ENCODE data around the gene RETNLB.

The RETNLB gene

DNA sequence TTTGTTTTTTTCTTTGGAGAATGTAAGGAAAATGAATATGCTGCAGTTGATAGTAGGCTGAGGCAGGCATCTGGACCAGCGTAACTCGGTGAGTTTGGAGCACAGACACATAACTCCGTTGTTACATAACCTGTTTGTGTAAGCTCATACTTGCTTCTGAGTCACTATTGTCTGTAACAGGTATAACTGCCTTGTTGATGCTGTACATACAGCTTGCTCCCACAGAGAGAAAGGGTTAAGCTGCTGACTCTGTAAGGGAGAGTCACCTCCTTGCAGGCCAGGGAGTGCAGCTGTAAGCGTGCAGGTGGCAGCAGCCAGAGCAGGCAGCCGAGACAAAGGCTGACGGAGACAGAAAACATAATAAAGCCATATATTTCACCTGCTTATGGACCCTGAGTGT is 20.4 kb downstream of the RETNLB start:
- H2BK15ac ChIP-seq (ENCODE audit: low read depth, poor library complexity, severe bottlenecking), result no peak overlapping the region
- H4K8ac ChIP-seq (ENCODE audit: low read length), result no peak overlapping the region
- WGBS, result 95% methylated on average over 5 of the region's 6 CpGs

DNA sequence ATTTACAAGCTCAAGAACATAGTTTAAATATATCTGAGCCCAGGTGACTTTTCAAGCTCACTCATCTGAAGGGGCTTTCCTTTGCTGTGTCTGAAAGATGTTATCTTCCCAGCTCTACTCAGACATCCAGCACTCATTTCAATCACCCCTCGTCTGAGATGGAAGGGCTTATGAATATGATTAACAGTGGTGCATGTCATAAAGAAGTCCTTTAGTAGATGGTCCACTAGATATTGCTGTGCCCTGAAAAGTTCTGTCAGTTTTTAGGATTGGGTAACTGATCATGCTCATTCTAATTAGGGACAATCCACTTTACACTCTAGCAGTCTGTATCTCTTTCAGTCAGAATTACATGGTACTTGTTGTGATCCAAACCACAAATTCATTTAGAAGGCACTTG is 28.3 kb downstream of the RETNLB start:
- Histone ChIP-seq H3K18ac (ENCODE audit: low read depth in 1 of 2, low read length in 2 of 2) (no peak overlapping the region), H3K9ac (ENCODE audit: low read length) (no peak overlapping the region), H3K36me3 (ENCODE audit: control insufficient read depth in 1 of 2, insufficient read depth in 2 of 2, low read depth in 1 of 2, low read length in 2 of 2) (no peaks in the 10 kb centered on the region), H2BK5ac (ENCODE audit: low read depth, low read length, poor library complexity, severe bottlenecking) (no peak overlapping the region), H3K14ac (ENCODE audit: low read length in 2 of 2) (no peak overlapping the region), H3K4ac (ENCODE audit: low read depth in 1 of 2, low read length in 2 of 2) (no peak overlapping the region), H4K8ac (ENCODE audit: low read length) (no peak overlapping the region), H2BK120ac (ENCODE audit: low read depth, low read length) (no peak overlapping the region), H3K9me3 (ENCODE audit: control insufficient read depth, low read length) (no peaks in the 10 kb centered on the region), H3K27ac (ENCODE audit: low read length, poor library complexity, severe bottlenecking) (no peak overlapping the region), H3K4me1 (ENCODE audit: control insufficient read depth, insufficient read depth, low read depth, low read length) (no peaks in the 10 kb centered on the region), H2AK5ac (ENCODE audit: low read length, severe bottlenecking) (no peak overlapping the region), H2BK12ac (ENCODE audit: low read length in 2 of 2) (no peak overlapping the region), H2BK15ac (ENCODE audit: low read depth, poor library complexity, severe bottlenecking) (no peak overlapping the region), H3K27me3 (ENCODE audit: control insufficient read depth in 1 of 2, insufficient read depth in 1 of 2, low read length in 2 of 2) (peaks cover 0 to 16% of the 10 kb centered on the region in 2 experiments), H2AFZ (ENCODE audit: low read depth, low read length) (no peak overlapping the region), H3K4me2 (ENCODE audit: low read length, poor library complexity, severe bottlenecking) (no peak overlapping the region), H3K79me1 (replicated peaks; ENCODE audit: low read length, poor library complexity, severe bottlenecking) (no peaks in the 10 kb centered on the region), H3K23ac (ENCODE audit: low read length in 2 of 2) (no peak overlapping the region), H4K91ac (ENCODE audit: low read length) (no peak overlapping the region), H3K4me3 (ENCODE audit: insufficient read depth in 1 of 2, low read depth in 1 of 2, low read length in 2 of 2) (no peak overlapping the region)
- no peak for DNase-seq
- no CpG with 5 or more reads among the region's 1 CpG for WGBS

More for the DNA sequence above, 20.4 kb downstream of the RETNLB start:
- Histone ChIP-seq H3K36me3 (ENCODE audit: control insufficient read depth in 1 of 2, insufficient read depth in 2 of 2, low read depth in 1 of 2, low read length in 2 of 2) (no peaks in the 10 kb centered on the region), H3K27me3 (ENCODE audit: control insufficient read depth in 1 of 2, insufficient read depth in 1 of 2, low read length in 2 of 2) (peaks cover 4 to 11% of the 10 kb centered on the region in 2 experiments), H2BK120ac (ENCODE audit: low read depth, low read length) (no peak overlapping the region), H3K4me3 (ENCODE audit: insufficient read depth in 1 of 2, low read depth in 1 of 2, low read length in 2 of 2) (no peak overlapping the region), H3K23ac (ENCODE audit: low read length in 2 of 2) (no peak overlapping the region), H2AK5ac (ENCODE audit: low read length, severe bottlenecking) (no peak overlapping the region), H3K9me3 (ENCODE audit: control insufficient read depth, low read length) (no peaks in the 10 kb centered on the region), H3K9ac (ENCODE audit: low read length) (no peak overlapping the region), H4K91ac (ENCODE audit: low read length) (no peak overlapping the region), H3K18ac (ENCODE audit: low read depth in 1 of 2, low read length in 2 of 2) (no peak overlapping the region), H3K14ac (ENCODE audit: low read length in 2 of 2) (no peak overlapping the region), H2BK5ac (ENCODE audit: low read depth, low read length, poor library complexity, severe bottlenecking) (no peak overlapping the region), H2BK12ac (ENCODE audit: low read length in 2 of 2) (no peak overlapping the region), H3K4me2 (ENCODE audit: low read length, poor library complexity, severe bottlenecking) (no peak overlapping the region), H3K27ac (ENCODE audit: low read length, poor library complexity, severe bottlenecking) (no peak overlapping the region), H3K4me1 (ENCODE audit: control insufficient read depth, insufficient read depth, low read depth, low read length) (no peaks in the 10 kb centered on the region), H3K4ac (ENCODE audit: low read depth in 1 of 2, low read length in 2 of 2) (no peak overlapping the region), H3K79me1 (replicated peaks; ENCODE audit: low read length, poor library complexity, severe bottlenecking) (no peaks in the 10 kb centered on the region), H2AFZ (ENCODE audit: low read depth, low read length) (no peak overlapping the region)
- DNase-seq, result no peak

DNA sequence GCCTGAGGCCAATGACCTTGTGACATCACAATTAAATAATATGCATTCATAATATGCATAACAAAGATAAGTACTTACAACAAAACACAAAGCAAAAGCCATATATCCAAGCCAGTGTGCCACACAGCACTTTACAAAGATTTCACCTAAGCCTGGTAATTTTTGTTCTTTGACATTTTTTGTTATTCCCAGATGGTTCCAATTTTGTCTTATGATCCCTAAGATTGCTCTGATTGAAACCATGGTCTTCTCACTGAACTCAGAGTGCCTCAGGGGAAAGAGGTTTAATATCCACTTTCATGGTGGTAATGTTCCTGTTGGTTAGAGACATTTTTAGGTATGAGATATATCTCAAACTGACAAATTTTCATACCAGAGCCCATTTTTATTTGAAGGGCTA is 29.1 kb downstream of the RETNLB start:
- no peak for DNase-seq

DNA sequence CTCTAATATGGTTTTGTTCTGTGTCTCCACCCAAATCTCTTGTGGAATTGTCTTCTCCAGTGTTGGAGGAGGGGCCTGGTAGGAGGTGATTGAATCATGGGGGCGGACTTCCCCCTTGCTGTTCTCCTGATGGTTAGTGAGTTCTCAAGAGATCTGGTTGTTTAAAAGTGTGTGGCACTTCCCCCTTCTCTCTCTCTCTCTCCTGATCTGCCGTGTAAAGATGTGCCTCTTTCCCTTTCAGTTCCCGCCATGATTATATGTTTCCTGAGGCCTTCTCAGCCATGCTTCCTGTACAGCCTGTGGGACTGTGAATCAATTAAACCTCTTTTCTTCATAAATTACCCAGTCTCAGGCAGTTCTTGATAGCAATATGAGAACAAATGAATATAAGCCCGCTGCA is 33.1 kb downstream of the RETNLB start:
- H3K4me2 ChIP-seq (ENCODE audit: low read length, poor library complexity, severe bottlenecking), result no peak overlapping the region
- no peak overlapping the region for H3K4me3 ChIP-seq (ENCODE audit: insufficient read depth in 1 of 2, low read depth in 1 of 2, low read length in 2 of 2)
- no peak overlapping the region for H3K18ac ChIP-seq (ENCODE audit: low read depth in 1 of 2, low read length in 2 of 2)
- 68% methylated on average over 4 of the region's 4 CpGs for WGBS
- no peaks in the 10 kb centered on the region for H3K36me3 ChIP-seq (ENCODE audit: control insufficient read depth in 1 of 2, insufficient read depth in 2 of 2, low read depth in 1 of 2, low read length in 2 of 2)
- no peak overlapping the region for H2AFZ ChIP-seq (ENCODE audit: low read depth, low read length)
- H2AK5ac ChIP-seq (ENCODE audit: low read length, severe bottlenecking), result no peak overlapping the region
- no peak overlapping the region for H4K8ac ChIP-seq (ENCODE audit: low read length)
- H2BK120ac ChIP-seq (ENCODE audit: low read depth, low read length), result no peak overlapping the region
- H3K4me1 ChIP-seq (ENCODE audit: control insufficient read depth, insufficient read depth, low read depth, low read length), result no peaks in the 10 kb centered on the region
- H3K27me3 ChIP-seq (ENCODE audit: control insufficient read depth in 1 of 2, insufficient read depth in 1 of 2, low read length in 2 of 2), result peaks cover 0 to 5% of the 10 kb centered on the region in 2 experiments
- H2BK12ac ChIP-seq (ENCODE audit: low read length in 2 of 2), result no peak overlapping the region
- no peak for DNase-seq
- no peak overlapping the region for H3K9ac ChIP-seq (ENCODE audit: low read length)
- no peak overlapping the region for H3K27ac ChIP-seq (ENCODE audit: low read length, poor library complexity, severe bottlenecking)
- H3K14ac ChIP-seq (ENCODE audit: low read length in 2 of 2), result no peak overlapping the region
- no peaks in the 10 kb centered on the region for H3K9me3 ChIP-seq (ENCODE audit: control insufficient read depth, low read length)
- no peak overlapping the region for H2BK5ac ChIP-seq (ENCODE audit: low read depth, low read length, poor library complexity, severe bottlenecking)
- H3K23ac ChIP-seq (ENCODE audit: low read length in 2 of 2), result no peak overlapping the region
- H4K91ac ChIP-seq (ENCODE audit: low read length), result no peak overlapping the region
- H3K4ac ChIP-seq (ENCODE audit: low read depth in 1 of 2, low read length in 2 of 2), result no peak overlapping the region
- no peaks in the 10 kb centered on the region for H3K79me1 ChIP-seq (replicated peaks; ENCODE audit: low read length, poor library complexity, severe bottlenecking)
- H2BK15ac ChIP-seq (ENCODE audit: low read depth, poor library complexity, severe bottlenecking), result no peak overlapping the region

More for the DNA sequence above, 29.1 kb downstream of the RETNLB start:
- Histone ChIP-seq H3K27me3 (ENCODE audit: control insufficient read depth in 1 of 2, insufficient read depth in 1 of 2, low read length in 2 of 2) (peaks cover 0 to 16% of the 10 kb centered on the region in 2 experiments), H2AK5ac (ENCODE audit: low read length, severe bottlenecking) (no peak overlapping the region), H2BK5ac (ENCODE audit: low read depth, low read length, poor library complexity, severe bottlenecking) (no peak overlapping the region), H3K4me2 (ENCODE audit: low read length, poor library complexity, severe bottlenecking) (no peak overlapping the region), H3K18ac (ENCODE audit: low read depth in 1 of 2, low read length in 2 of 2) (no peak overlapping the region), H3K27ac (ENCODE audit: low read length, poor library complexity, severe bottlenecking) (no peak overlapping the region), H3K4me3 (ENCODE audit: insufficient read depth in 1 of 2, low read depth in 1 of 2, low read length in 2 of 2) (no peak overlapping the region), H4K8ac (ENCODE audit: low read length) (no peak overlapping the region), H3K4ac (ENCODE audit: low read depth in 1 of 2, low read length in 2 of 2) (no peak overlapping the region), H3K9ac (ENCODE audit: low read length) (no peak overlapping the region), H4K91ac (ENCODE audit: low read length) (no peak overlapping the region), H3K4me1 (ENCODE audit: control insufficient read depth, insufficient read depth, low read depth, low read length) (no peaks in the 10 kb centered on the region), H3K14ac (ENCODE audit: low read length in 2 of 2) (no peak overlapping the region), H3K23ac (ENCODE audit: low read length in 2 of 2) (no peak overlapping the region), H2BK12ac (ENCODE audit: low read length in 2 of 2) (no peak overlapping the region), H2BK120ac (ENCODE audit: low read depth, low read length) (no peak overlapping the region), H3K79me1 (replicated peaks; ENCODE audit: low read length, poor library complexity, severe bottlenecking) (no peaks in the 10 kb centered on the region), H2BK15ac (ENCODE audit: low read depth, poor library complexity, severe bottlenecking) (no peak overlapping the region), H2AFZ (ENCODE audit: low read depth, low read length) (no peak overlapping the region), H3K9me3 (ENCODE audit: control insufficient read depth, low read length) (no peaks in the 10 kb centered on the region), H3K36me3 (ENCODE audit: control insufficient read depth in 1 of 2, insufficient read depth in 2 of 2, low read depth in 1 of 2, low read length in 2 of 2) (no peaks in the 10 kb centered on the region)
